K562 (cell line): ENCODE results near the gene ADAM15. TPM values are rescaled to one million over a fixed set of nuclear protein-coding genes. Genes with fewer than 3 reads are reported as not detected.
A peak's percentile ranks its signal among the peaks of the same experiment; 100 is the strongest.

Experiments
- ATAC-seq: fragments of 200-7000 bp; cut with Tn5 transposase; 3 replicates; pipeline ENCODE4 v1.9.1; 2020; ENCODE audit warnings: moderate library complexity
- BruUV-seq: library from RNA; stranded (reverse); fragments of 400-500 nt; replicated peaks from 2 replicates; lab custom pipeline; 2021; lab: Mats Ljungman, UMichigan
- CTCF ChIA-PET: fragments of 300-600 bp; formaldehyde crosslinking; extraction: SDS; loops from one replicate; lab custom pipeline; 2021; ENCODE audit warnings: low intra/inter-chr PET ratio; lab: Yijun Ruan, JAX
- POLR2A ChIA-PET: fragments of 300-600, 350-650 bp; sonication (Branson Sonifier 250); formaldehyde crosslinking; extraction: SDS; loops from one replicate; lab custom pipeline; 2021; ENCODE audit warnings: antibody characterized with exemption, inconsistent platforms; lab: Yijun Ruan, JAX
- DNase-seq, 4 experiments: peaks; one replicate each; pipeline versions ENCODE4 v3.0.0 to v3.0.0-alpha.2; 2011 to 2018; ENCODE audit warnings: low spot score in 3 of 4, mixed read lengths in 3 of 4; ENCODE audit errors: extremely low read depth in 1 of 4
- FAIRE-seq: peaks from 2 replicates; lab custom pipeline; 2011; peaks lifted over from hg19 to GRCh38; lab: Jason Lieb, UNC
- H2AFZ ChIP-seq: 2 replicates; pipeline ENCODE4 v1.6.0; 2011; ENCODE audit warnings: low read depth, low read length, control low read depth, inconsistent platforms
- H3K27ac ChIP-seq: fragments of 200-600 bp; 3 replicates; pipeline ENCODE4 v1.8.0; 2011; ENCODE audit warnings: low read depth, mild to moderate bottlenecking, control low read depth, inconsistent platforms, low read length, moderate library complexity, mixed read lengths; ENCODE audit errors: extremely low read depth
- H3K27me3 ChIP-seq, 2 experiments: fragments of 300-600 bp in 1 of 2; 2 replicates in 1 of 2; 3 replicates in 1 of 2; pipeline versions ENCODE4 v1.6.0 to v1.8.0; 2011; ENCODE audit warnings: inconsistent platforms in 2 of 2, low read length in 2 of 2, mild to moderate bottlenecking in 1 of 2, mixed read lengths in 1 of 2, moderate library complexity in 1 of 2; ENCODE audit not compliant: control insufficient read depth in 2 of 2, insufficient read depth in 2 of 2
- H3K36me3 ChIP-seq: fragments of 300-600 bp; 3 replicates; pipeline ENCODE4 v1.8.0; 2011; ENCODE audit warnings: mild to moderate bottlenecking, low read length, inconsistent platforms; ENCODE audit not compliant: control insufficient read depth, insufficient read depth
- H3K4me1 ChIP-seq, 2 experiments: fragments of 200-600 bp in 1 of 2; replicated peaks in 1 of 2; 2 replicates in 1 of 2; 3 replicates in 1 of 2; pipeline versions ENCODE4 v1.5.1 to v1.8.0; 2011; ENCODE audit warnings: inconsistent platforms in 2 of 2, low read length in 2 of 2, mild to moderate bottlenecking in 1 of 2, mixed read lengths in 1 of 2, moderate library complexity in 1 of 2; ENCODE audit not compliant: control insufficient read depth in 2 of 2, insufficient read depth in 2 of 2
- H3K4me2 ChIP-seq: 2 replicates; pipeline ENCODE4 v1.6.1; 2011; ENCODE audit warnings: low read length, control low read depth, inconsistent platforms, mixed read lengths; ENCODE audit not compliant: insufficient read depth
- H3K4me3 ChIP-seq: fragments of 200-600 bp; sonication (generic), shearing (Covaris generic); 2 replicates; pipeline ENCODE4 v1.5.1; 2016; ENCODE audit warnings: control low read depth, inconsistent platforms
- H3K79me2 ChIP-seq: fragments of 200-600 bp; 3 replicates; pipeline ENCODE4 v1.8.0; 2011; ENCODE audit warnings: low read length, inconsistent platforms; ENCODE audit not compliant: control insufficient read depth, insufficient read depth
- H3K9ac ChIP-seq, 2 experiments: 2 replicates each; pipeline versions ENCODE4 v1.6.0 to v1.6.1; 2011; ENCODE audit warnings: low read depth in 2 of 2, low read length in 2 of 2, control low read depth in 1 of 2, inconsistent platforms in 1 of 2, mild to moderate bottlenecking in 1 of 2, mixed read lengths in 1 of 2; ENCODE audit not compliant: insufficient read depth in 1 of 2
- H3K9me1 ChIP-seq: one replicate; pipeline ENCODE4 v1.6.0; 2011; ENCODE audit warnings: inconsistent platforms, mild to moderate bottlenecking, low read length, moderate library complexity; ENCODE audit not compliant: control insufficient read depth, insufficient read depth
- H3K9me3 ChIP-seq: replicated peaks from 2 replicates; pipeline ENCODE4 v1.5.1; 2011; ENCODE audit warnings: low read depth, low read length, inconsistent platforms; ENCODE audit not compliant: control insufficient read depth, insufficient read depth
- H4K20me1 ChIP-seq: replicated peaks from 2 replicates; pipeline ENCODE4 v1.6.1; 2011; ENCODE audit warnings: low read length, inconsistent platforms, mixed read lengths; ENCODE audit not compliant: control insufficient read depth, insufficient read depth
- KDM5B ChIP-seq: fragments of 200-600 bp; sonication (generic); IDR thresholded peaks from 2 replicates; pipeline ENCODE4 v1.6.1; 2012; ENCODE audit warnings: low read depth, mild to moderate bottlenecking, moderate library complexity, low read length, control low read depth, inconsistent platforms; ENCODE audit not compliant: insufficient replicate concordance
- NCOA6 ChIP-seq: fragments of 450-650 bp; IDR thresholded peaks from 2 replicates; pipeline ENCODE4 v1.6.1; 2017; ENCODE audit warnings: mild to moderate bottlenecking
- RBFOX2 ChIP-seq: fragments of 200-400 bp; formaldehyde crosslinking; IDR thresholded peaks from 2 replicates; pipeline ENCODE4 v1.6.1; 2017; ENCODE audit warnings: low read depth, mild to moderate bottlenecking, low read length, moderate library complexity
- RBM22 ChIP-seq: fragments of 200-400 bp; formaldehyde crosslinking; IDR thresholded peaks from 2 replicates; pipeline ENCODE4 v1.6.1; 2018; ENCODE audit warnings: low read length, low read depth; ENCODE audit not compliant: poor library complexity, severe bottlenecking
- WGBS: fragments of 100-300 bp; shearing (Covaris generic); methylation state at CpG from one replicate; pipeline ENCODE4 v1.1.6; 2016; ENCODE audit warnings: low coverage, mixed read lengths; ENCODE audit not compliant: insufficient coverage; ENCODE audit errors: missing lambda C conversion rate; 5-methylcytosine and 5-hydroxymethylcytosine counted together
- in situ Hi-C: fragments of 300-500 bp; cut with MboI; formaldehyde crosslinking; loops from 4 replicates; pipeline ENCODE4 v1.15.0; 2018; ENCODE audit warnings: inconsistent platforms, mixed read lengths
- intact Hi-C: fragments of 100-400 bp; cut with micrococcal nuclease; formaldehyde crosslinking; loops from 2 replicates; pipeline ENCODE4 v1.14.2; 2022
- polyA plus RNA-seq, 8 experiments: library from polyadenylated mRNA; depleted of rRNA in 4 of 8; stranded (reverse) in 5 of 8; unstranded in 3 of 8; fragments of >200 nt; fragmentation: Nextera tagmentation in 2 of 8; fragmentation: Illumina TruSeq in 1 of 8; extraction: Ambion mirVana in 2 of 8; extraction: Trizol in 1 of 8; gene quantifications; 2 replicates each; pipeline versions ENCODE4 v1.2.1 to v1.2.3, GENCODE V29; 2011 to 2014; ENCODE audit warnings: inconsistent platforms in 1 of 8, missing spikeins in 1 of 8
- total RNA-seq, 7 experiments: library from RNA; depleted of rRNA in 6 of 7; stranded (reverse); fragments of >200 nt in 6 of 7; fragmentation: Illumina TruSeq in 2 of 7; extraction: Trizol in 2 of 7; gene quantifications; 2 replicates each; pipeline versions ENCODE4 v1.2.1 to v1.2.3, GENCODE V29; 2011 to 2021; ENCODE audit warnings: low replicate concordance in 1 of 7

ADAM15 gene
- total and polyA plus RNA-seq, 9 of the 15 experiments (the other 6 are each of a cell fraction or from before 2014, with no cell fraction given) = 0.69 to 72.3 (median 32.8) TPM

GRCh38 chr1:155079210-155079486 is 28.0 kb downstream of the ADAM15 start:
- peak overlapping the region; percentile 39 to 88 for H3K9ac ChIP-seq
- CTCF ChIA-PET = interaction anchor here (9.0 kb wide), 1 partner anchor 16 kb away, joined by 153 read pairs; the partner anchor contains the start of gene EFNA4
- POLR2A ChIA-PET = interaction anchor here (0.8 kb wide), 1 partner anchor 67 kb away, joined by 3 read pairs; no protein-coding TSS in a partner anchor
- BruUV-seq = no TSS peak
- WGBS = 13% methylated on average over 8 of the region's 10 CpGs
- peaks cover 21% of the 10 kb centered on the region for H4K20me1 ChIP-seq
- H3K4me2 ChIP-seq = peak overlapping the region; percentile 66
- TF ChIP-seq KDM5B (no peak), NCOA6 (no peak), RBM22 (no peak), RBFOX2 (0 out of 2 replicates have a peak, but pooled peaks have one; percentile 3)
- H3K36me3 ChIP-seq = no peaks in the 10 kb centered on the region
- intact Hi-C loops (loop anchor here (5.0 kb wide), 1 partner anchor 77 kb away; the partner anchor contains the start of gene ZBTB7B), in situ Hi-C loops (no loop called here)
- H2AFZ ChIP-seq = peak overlapping the region; percentile 47
- DNase-seq (no peak), FAIRE-seq (no peak), ATAC-seq (peak; percentile 15)
- peaks cover 3% of the 10 kb centered on the region; the same call in 2 of the 3 replicates for H3K79me2 ChIP-seq
- H3K4me1 ChIP-seq = peaks cover 40 to 66% of the 10 kb centered on the region in 2 experiments
- H3K4me3 ChIP-seq = peak overlapping the region; percentile 51
- no peaks in the 10 kb centered on the region for H3K9me3 ChIP-seq
- peaks cover 6% of the 10 kb centered on the region for H3K9me1 ChIP-seq
- H3K27ac ChIP-seq = no peak overlapping the region
- peaks cover 3 to 8% of the 10 kb centered on the region in 2 experiments; a peak in 2 of 5 replicates for H3K27me3 ChIP-seq
